Gastrocnemius medialis (tissue), 4 donors: ENCODE measurements around the gene XXYLT1. TPM values are rescaled to one million over a fixed set of nuclear protein-coding genes. Genes with fewer than 3 reads are reported as not detected.
"Not testable (repeated sequence)": the region's sequence is repeated elsewhere in the genome, so short reads cannot be mapped to it uniquely, and the experiment has no call there.

Experiments used
- ATAC-seq, 2 donors: fragments of 150-250 bp; one replicate each; pipeline ENCODE4 v1.9.1; 2016
- DNase-seq, 2 donors: peaks; one replicate each; pipeline ENCODE4 v3.0.0-alpha.2; 2019
- H3K27ac ChIP-seq, 4 donors: fragments of 200-600 bp; sonication (generic); 1 replicate in 1 of 4; 2 replicates in 3 of 4; pipeline ENCODE4 v1.5.1; 2016 to 2018; ENCODE audit warnings: mild to moderate bottlenecking in 2 of 4, moderate library complexity in 1 of 4
- H3K27me3 ChIP-seq, 3 donors: fragments of 200-600 bp; sonication (generic) in 2 of 3; 1 replicate in 1 of 3; 2 replicates in 2 of 3; pipeline versions ENCODE4 v1.5.1 to v1.6.0; 2016 to 2019; ENCODE audit warnings: mild to moderate bottlenecking in 1 of 3, moderate library complexity in 1 of 3
- H3K36me3 ChIP-seq, 2 donors: fragments of 200-600 bp; sonication (generic) in 1 of 2; one replicate each; pipeline ENCODE4 v1.5.1; 2017 to 2018
- H3K4me1 ChIP-seq, 2 donors: fragments of 200-600 bp; sonication (generic) in 1 of 2; one replicate each; pipeline ENCODE4 v1.5.1; 2016 to 2017; ENCODE audit warnings: mild to moderate bottlenecking in 2 of 2
- H3K4me3 ChIP-seq, 4 donors: fragments of 200-600 bp; sonication (generic) in 3 of 4; 1 replicate in 1 of 4; 2 replicates in 3 of 4; pipeline ENCODE4 v1.5.1; 2016 to 2019; ENCODE audit warnings: mild to moderate bottlenecking in 2 of 4
- H3K9me3 ChIP-seq, 3 donors: fragments of 200-600 bp; sonication (generic) in 2 of 3; 1 replicate in 1 of 3; 2 replicates in 2 of 3; pipeline ENCODE4 v1.5.1; 2016 to 2019
- CTCF ChIP-seq, 5 experiments: fragments of 450-650 bp in 3 of 5; fragments of 200-600 bp in 2 of 5; sonication (generic) in 2 of 5; IDR thresholded peaks in 4 of 5; conservative IDR thresholded peaks in 1 of 5; 1 replicate in 4 of 5; 2 replicates in 1 of 5; pipeline ENCODE4 v1.5.1; 2016 to 2019; ENCODE audit warnings: antibody characterized with exemption in 5 of 5, mild to moderate bottlenecking in 3 of 5, moderate library complexity in 3 of 5
- POLR2A ChIP-seq, 2 donors: fragments of 450-650 bp; IDR thresholded peaks; one replicate each; pipeline ENCODE4 v1.6.1; 2017; ENCODE audit warnings: antibody characterized with exemption in 2 of 2, mild to moderate bottlenecking in 2 of 2, moderate library complexity in 2 of 2
- in situ Hi-C, 4 donors: fragments of 200-750 bp; cut with MboI; loops; one replicate each; pipeline versions ENCODE4 v1.15.0 to v1.8.0; 2017; ENCODE audit warnings: low sequenced_read_pairs in 4 of 4
- intact Hi-C: fragments of 100-400 bp; cut with DNase I; formaldehyde crosslinking; loops from one replicate; pipeline ENCODE4 v1.15.1; 2023; ENCODE audit warnings: low total_unique reads
- total RNA-seq, 4 donors: library from RNA; depleted of rRNA; stranded (reverse); fragments of >200 nt; gene quantifications; one replicate each; pipeline versions ENCODE4 v1.1.0 to v1.2.3, GENCODE V29; 2016

XXYLT1 gene
- total RNA-seq, 4 donors from 2014 or later: 0.87 to 3.1 (median 1.3) TPM

- no peak for DNase-seq
- Histone ChIP-seq H3K4me1 (peaks cover 5 to 8% of the 10 kb centered on the region in 2 donors), H3K27me3 (no peaks in the 10 kb centered on the region), H3K36me3 (no peaks in the 10 kb centered on the region), H3K27ac (no peak overlapping the region), H3K9me3 (no peaks in the 10 kb centered on the region), H3K4me3 (no peak overlapping the region)
- TF ChIP-seq POLR2A (IDR thresholded peaks at IDR 0.05) (no peak), CTCF (IDR thresholded peaks at IDR 0.05 in 4 of 5, conservative IDR thresholded peaks at IDR 0.05 in 1 of 5) (no peak)
- intact Hi-C loops (loop anchor here (5.0 kb wide), 1 partner anchor 148 kb away; no protein-coding TSS in a partner anchor), in situ Hi-C loops (loop anchor here in 3 of 4 donors (5.0 kb wide), 2 partner anchors 427 to 432 kb away; no protein-coding TSS in a partner anchor)
- no peak for ATAC-seq
Observed at GRCh38 chr3:195109098-195109657, 161.8 kb downstream of the XXYLT1 start.

GRCh38 chr3:195107593-195107992 lies 163.4 kb downstream of the XXYLT1 start:
- H3K9me3 ChIP-seq: no peaks in the 10 kb centered on the region
- no peaks in the 10 kb centered on the region for H3K36me3 ChIP-seq
- DNase-seq: no peak
- no peak for ATAC-seq
- H3K27ac ChIP-seq: no peak overlapping the region
- intact Hi-C loops: loop anchor here (2.0 to 5.0 kb wide), 2 partner anchors 150 to 433 kb away; no protein-coding TSS in a partner anchor
- in situ Hi-C loops: loop anchor here in 3 of 4 donors (5.0 kb wide), 2 partner anchors 425 to 430 kb away; no protein-coding TSS in a partner anchor
- H3K4me1 ChIP-seq: peaks cover 8 to 17% of the 10 kb centered on the region in 2 donors
- H3K27me3 ChIP-seq: no peaks in the 10 kb centered on the region
- H3K4me3 ChIP-seq: no peak overlapping the region
- TF ChIP-seq CTCF (IDR thresholded peaks at IDR 0.05 in 4 of 5, conservative IDR thresholded peaks at IDR 0.05 in 1 of 5) (no peak), POLR2A (IDR thresholded peaks at IDR 0.05) (no peak)

- not testable (repeated sequence) for H3K36me3 ChIP-seq, DNase-seq, H3K9me3 ChIP-seq, H3K4me3 ChIP-seq, H3K27me3 ChIP-seq, ATAC-seq, H3K27ac ChIP-seq
- intact Hi-C loops: loop anchor here (2.0 to 5.0 kb wide), 2 partner anchors 150 to 432 kb away; no protein-coding TSS in a partner anchor
- H3K4me1 ChIP-seq: peaks cover 13 to 22% of the 10 kb centered on the region in 2 donors
- in situ Hi-C loops: loop anchor here in 3 of 4 donors (5.0 kb wide), 2 partner anchors 425 to 430 kb away; no protein-coding TSS in a partner anchor
Observed at GRCh38 chr3:195107031-195107430, 163.9 kb downstream of the XXYLT1 start.

GRCh38 chr3:195106418-195106906 lies 164.5 kb downstream of the XXYLT1 start:
- Histone ChIP-seq H3K27me3 (no peaks in the 10 kb centered on the region), H3K36me3 (no peaks in the 10 kb centered on the region), H3K9me3 (no peaks in the 10 kb centered on the region), H3K27ac (no peak overlapping the region), H3K4me3 (peak overlapping the region; percentile 5 to 42 (median 31)), H3K4me1 (peaks cover 13 to 23% of the 10 kb centered on the region in 2 donors)
- TF ChIP-seq CTCF (IDR thresholded peaks at IDR 0.05 in 4 of 5, conservative IDR thresholded peaks at IDR 0.05 in 1 of 5): peak; percentile 96 to 100 (median 99)
- TF ChIP-seq POLR2A (IDR thresholded peaks at IDR 0.05): no peak
- in situ Hi-C loops (loop anchor here in 3 of 4 donors (5.0 kb wide), 2 partner anchors 424 to 429 kb away; no protein-coding TSS in a partner anchor), intact Hi-C loops (loop anchor here (1.0 to 5.0 kb wide), 4 partner anchors 104 to 432 kb away; no protein-coding TSS in a partner anchor)
- peak in 1 of 2 donors; percentile 33 for DNase-seq
- peak; percentile 33 to 68 for ATAC-seq

- intact Hi-C loops: loop anchor here (1.0 to 5.0 kb wide), 4 partner anchors 104 to 431 kb away; no protein-coding TSS in a partner anchor
- TF ChIP-seq POLR2A (IDR thresholded peaks at IDR 0.05) (no peak), CTCF (IDR thresholded peaks at IDR 0.05 in 4 of 5, conservative IDR thresholded peaks at IDR 0.05 in 1 of 5) (no peak)
- ATAC-seq: no peak
- Histone ChIP-seq H3K36me3 (no peaks in the 10 kb centered on the region), H3K9me3 (no peaks in the 10 kb centered on the region), H3K27me3 (no peaks in the 10 kb centered on the region), H3K4me3 (peak overlapping the region; percentile 5 to 42 (median 31)), H3K4me1 (peaks cover 13 to 23% of the 10 kb centered on the region in 2 donors), H3K27ac (no peak overlapping the region)
- no peak for DNase-seq
- in situ Hi-C loops: loop anchor here in 3 of 4 donors (5.0 kb wide), 2 partner anchors 424 to 429 kb away; no protein-coding TSS in a partner anchor
Observed at GRCh38 chr3:195105841-195106417, 165.0 kb downstream of the XXYLT1 start.
